Activated gamma-delta T cell (primary cell): ENCODE results near the gene FAM174B.

ENCODE experiments used
- DNase-seq: peaks from one replicate; lab custom pipeline; 2025; lab: John Stamatoyannopoulos, UW

Gene FAM174B

DNA sequence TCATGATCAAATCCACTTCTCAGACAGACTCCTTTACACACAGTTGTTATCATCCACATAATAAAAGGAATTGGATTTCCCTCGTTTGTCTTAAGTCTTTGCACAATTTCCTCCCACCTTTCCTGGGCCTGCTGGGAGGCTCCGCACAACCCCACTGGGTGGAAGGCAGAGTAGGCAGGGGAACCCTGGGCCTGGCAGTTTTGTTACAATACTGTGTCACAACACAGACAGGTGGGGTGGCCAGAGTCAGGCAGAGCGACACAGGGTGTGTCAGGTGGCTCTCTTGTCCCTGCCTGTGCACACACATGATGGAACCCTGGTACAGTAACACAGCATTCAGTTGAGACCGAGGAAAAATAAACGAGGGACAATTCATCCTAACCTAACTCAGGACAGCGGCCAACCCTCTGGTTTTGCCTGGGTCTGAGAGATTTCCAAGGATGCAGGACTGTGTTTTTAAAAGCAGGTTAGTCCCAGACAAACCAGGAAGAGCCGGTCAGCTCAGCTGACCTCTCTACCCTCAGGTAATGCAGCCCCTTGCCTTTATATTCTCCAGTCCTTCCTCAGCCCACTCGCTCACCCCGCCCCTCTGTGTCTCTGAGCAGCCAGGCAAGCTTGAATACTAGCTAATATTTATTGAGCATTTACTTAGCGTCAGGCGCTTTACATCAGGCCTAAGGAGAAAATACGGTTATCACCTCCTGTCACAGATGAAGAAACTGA, 8.8 kb upstream of the FAM174B start:
- DNase-seq: no peak

DNA sequence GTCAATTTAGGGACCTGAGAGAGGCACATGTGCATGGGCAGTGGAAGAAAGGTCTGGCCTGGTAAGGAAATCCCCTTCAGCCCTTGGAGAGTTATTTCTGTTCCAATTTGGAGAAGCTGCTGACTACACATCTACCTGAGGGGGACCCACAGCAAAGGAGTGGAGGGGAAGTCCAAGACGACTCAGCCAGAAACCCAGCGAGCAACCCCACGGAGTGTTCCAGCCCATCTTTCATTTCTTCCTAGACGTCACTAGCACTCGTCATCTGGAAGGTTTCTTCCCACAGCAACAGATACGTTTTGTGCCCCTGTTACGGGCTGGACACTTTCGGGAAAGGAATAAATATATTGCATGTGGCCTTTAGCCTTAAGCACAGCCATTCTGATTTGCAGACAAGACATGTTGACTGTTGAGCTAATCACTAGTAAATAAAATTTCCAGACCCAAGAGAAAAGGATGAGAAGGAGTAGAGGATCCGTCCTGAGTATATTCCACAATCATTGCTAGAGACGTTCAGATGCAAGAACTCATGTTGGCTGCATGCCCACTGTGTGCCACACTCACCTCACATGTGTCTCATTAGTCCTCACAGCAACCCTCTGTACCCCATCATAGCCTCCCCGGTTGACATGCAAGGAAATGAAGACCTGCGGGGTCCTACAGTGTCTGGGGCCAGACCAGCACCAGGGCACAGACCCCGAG, 7.8 kb upstream of the FAM174B start:
- no peak for DNase-seq

DNA sequence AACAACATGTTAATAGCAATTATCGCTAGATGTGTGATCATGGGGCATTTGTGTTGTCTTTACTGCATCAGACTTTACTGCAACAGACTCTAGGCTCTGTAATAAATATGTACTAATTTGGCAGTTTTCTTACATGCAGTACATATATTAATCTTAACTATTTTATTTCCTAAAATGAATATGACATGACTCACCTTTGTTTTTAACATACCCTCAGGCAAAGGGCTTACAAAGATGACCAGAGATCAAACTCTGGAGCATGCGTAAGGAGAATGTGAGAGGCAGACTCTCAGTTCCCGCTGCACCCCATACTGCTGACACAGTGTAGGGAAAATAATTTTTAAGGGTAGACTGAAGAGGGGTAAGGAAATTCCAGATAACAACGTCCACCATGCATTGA, 7.2 kb upstream of the FAM174B start:
- no peak for DNase-seq

DNA sequence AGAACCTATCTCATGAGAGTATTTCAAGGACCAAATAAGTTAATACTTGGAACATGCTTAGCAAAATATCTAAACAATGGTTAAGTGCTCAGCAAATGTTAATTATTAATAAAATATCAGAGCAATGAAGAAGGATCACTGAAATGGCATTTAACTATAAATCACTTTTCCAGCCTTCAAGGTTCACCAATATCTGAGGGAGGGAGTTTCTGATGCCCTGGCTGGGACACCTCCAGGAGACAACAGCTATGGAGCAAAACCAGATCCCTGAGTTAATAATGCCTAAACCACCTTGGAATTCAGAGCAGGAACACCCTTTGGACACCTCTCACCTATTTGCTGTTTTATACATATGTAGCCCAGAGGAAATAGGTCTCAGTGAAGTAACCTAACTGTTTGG, 6.4 kb upstream of the FAM174B start:
- no peak for DNase-seq

GRCh38 chr15:92661069-92661468, 5.5 kb upstream of the FAM174B start:
- DNase-seq: no peak

GRCh38 chr15:92657486-92657885, 1.9 kb upstream of the FAM174B start:
- no peak for DNase-seq

DNA sequence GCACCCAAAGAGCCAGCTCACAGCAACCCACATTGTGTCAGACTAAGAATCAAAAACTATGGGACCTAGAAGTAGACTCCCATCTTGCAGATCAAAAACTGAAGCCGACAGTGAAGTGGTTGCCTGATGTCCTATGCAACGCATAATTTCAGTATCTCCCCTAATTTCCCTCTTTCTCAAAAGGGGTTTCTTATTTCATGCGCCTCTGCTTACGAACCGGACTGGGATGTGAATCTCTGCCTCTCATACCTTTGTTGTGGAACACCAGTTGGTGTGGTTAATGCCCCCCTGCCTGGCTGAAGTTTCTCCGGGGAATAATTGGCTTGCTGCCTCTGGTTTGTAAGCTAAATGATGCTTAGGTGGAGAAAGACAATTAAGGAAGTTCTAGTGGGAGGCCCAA, 514 bp upstream of the FAM174B start:
- no peak for DNase-seq

- no peak for DNase-seq
Measured at GRCh38 chr15:92654662-92655061, 913 bp downstream of the FAM174B start.

DNA sequence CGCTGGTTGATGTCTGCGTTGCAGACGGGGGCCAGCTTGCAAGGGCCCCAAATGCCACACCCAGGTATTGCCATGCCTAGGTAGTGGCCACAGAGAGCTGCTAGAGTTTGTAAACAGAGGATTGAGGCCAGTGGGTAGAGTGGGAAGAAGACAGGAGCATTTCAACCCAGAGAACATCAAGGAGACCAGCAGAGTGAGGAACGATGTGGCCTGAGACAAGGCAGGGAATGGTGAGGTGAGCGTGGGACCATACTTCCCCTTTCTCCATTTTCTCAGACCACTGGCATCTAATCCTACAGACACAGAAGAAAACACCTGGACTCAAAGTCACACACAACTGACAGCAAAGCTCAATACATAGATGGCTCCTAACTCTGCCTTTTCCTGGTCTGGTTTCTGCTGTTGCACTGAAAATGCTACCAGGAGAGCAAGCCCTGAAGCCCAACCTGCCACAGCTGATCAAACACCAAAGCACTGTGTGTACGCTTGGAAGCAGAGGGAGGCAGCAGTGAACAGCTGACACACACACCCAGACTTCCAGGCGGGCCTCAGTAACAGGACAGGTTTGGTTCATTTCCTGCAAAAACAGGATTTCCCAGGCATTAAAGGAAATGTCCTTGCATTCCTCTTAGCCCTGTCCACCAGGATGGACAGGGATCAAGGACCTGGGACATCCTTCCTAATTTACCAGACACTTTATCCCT, 1.6 kb downstream of the FAM174B start:
- DNase-seq: no peak

DNA sequence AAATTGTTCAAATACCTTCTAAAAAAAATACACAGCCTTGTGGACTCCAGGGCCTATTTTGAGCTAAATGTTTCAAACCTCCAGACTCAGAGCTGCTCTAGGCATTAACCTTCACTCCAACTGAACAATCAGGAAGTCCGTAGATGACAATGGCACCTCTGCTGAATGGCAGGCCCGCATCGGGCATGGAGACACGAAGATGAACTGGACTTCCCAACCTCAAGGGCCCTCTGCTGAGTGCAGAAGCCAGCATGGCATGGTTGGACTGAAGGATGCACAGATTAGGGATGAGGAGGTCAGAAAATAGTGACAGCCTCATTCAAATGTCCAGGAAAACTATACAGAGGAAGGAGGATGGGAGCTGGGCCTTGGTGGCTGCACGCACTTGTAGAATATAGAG, 2.2 kb downstream of the FAM174B start:
- DNase-seq: no peak

DNA sequence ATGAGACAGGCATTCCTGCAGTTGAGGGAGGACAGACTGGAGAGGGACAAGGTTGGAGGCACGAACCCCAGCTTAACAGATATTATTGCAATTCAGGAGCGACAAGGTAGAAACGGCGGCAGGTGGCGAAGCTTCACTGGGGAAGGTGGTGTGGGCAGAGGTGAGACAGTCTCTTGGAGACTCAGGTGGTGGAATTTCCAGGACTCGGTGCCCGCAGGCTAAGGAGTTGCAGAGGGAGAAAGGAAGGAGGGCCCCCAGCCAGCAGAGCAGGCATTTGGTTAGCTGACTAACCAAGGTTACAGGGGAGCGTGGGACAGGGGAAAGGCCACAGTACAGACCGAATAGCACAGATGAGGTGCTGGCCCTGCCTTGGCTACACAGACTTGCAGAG, 3.0 kb downstream of the FAM174B start:
- no peak for DNase-seq

GRCh38 chr15:92651877-92652575, 3.5 kb downstream of the FAM174B start:
- no peak for DNase-seq

DNA sequence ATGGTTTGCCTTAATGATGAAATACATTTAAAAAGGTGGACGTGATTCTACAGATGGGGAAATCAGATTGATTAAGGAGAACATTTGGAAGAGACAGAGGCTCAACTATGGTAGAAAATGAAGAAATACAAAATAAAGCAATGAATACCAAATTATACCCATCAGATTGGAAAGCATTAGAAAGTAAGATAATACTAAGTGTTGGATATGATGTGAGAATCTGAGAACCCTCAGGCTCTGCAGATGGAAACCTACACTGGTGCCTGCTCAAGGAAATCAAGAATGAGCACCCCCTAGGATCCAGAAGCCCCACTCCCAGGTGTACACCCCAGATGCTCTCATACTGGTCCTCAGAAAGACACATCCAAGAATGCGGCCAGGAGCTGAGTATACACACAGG, 4.6 kb downstream of the FAM174B start:
- no peak for DNase-seq

DNA sequence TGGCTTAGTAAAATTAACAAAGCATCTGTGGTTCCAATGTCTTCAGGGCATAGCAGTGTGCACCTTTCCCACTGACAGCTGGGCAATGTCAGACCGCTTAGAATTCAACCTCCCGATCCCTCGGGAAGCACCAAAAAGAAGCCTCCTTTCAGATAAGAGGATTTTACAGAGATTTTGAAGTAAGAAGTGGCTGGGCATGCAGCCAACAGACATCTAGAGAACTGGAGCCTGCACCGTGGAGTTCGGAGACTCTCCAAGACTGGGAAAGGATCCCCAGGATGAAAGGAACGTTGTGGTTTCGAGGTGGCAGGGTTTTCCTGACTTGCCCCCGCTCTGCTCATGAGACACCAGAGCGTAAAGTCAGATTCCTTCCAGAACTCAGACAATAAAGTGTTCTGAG, 5.3 kb downstream of the FAM174B start:
- DNase-seq: no peak

DNA sequence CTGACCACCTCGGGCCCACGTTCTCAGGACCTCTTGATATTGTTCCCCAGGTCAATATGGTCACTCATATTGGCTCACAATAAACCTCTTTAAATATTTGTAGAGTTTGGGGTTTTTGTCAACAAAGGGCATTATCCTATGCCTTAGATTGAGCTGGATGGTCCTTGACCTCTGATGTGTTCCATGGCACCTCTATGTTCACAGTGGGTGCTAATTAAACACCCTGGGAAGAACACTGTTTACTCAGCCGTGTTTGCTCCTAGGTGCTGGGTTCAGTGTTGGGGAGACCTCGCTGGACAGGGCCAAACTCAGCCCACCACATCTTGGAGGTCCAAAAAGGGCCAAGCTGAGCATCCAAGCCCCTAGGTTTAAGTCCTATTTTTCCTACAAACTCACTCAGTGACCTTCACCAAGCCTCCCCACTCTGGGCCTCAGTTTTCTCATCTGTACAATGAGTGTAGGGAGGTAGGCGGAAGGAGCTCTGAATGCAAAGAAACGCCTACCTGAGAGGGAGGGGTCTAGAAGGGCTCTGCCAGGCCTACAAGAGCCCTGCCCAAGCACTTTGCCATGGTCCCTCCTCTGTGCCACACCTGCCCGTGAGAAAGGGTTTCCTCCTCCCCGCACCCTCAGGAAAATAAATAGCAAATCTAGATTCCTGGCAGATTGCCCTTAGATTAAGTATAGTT, 7.2 kb downstream of the FAM174B start:
- no peak for DNase-seq

GRCh38 chr15:92647467-92648163, 8.0 kb downstream of the FAM174B start:
- no peak for DNase-seq

DNA sequence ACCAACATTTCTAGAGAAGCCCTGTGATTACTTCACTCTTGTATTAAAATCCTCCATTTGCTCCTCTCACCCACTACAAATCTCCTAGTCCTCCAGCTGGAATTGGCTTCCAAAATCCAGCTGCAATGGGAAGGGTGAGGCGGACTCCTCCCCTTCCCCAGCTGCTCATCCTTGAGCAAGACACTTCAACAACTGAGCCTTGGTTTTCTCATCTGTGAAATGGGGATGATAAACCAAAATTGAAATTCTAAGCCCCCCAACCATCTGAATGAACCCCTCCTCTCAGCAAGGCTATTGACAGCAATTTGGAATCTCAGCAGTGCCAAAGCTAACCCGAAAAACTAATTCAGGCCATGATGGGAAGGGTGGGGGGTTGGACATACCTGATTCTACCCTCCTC, 9.4 kb downstream of the FAM174B start:
- no peak for DNase-seq

DNA sequence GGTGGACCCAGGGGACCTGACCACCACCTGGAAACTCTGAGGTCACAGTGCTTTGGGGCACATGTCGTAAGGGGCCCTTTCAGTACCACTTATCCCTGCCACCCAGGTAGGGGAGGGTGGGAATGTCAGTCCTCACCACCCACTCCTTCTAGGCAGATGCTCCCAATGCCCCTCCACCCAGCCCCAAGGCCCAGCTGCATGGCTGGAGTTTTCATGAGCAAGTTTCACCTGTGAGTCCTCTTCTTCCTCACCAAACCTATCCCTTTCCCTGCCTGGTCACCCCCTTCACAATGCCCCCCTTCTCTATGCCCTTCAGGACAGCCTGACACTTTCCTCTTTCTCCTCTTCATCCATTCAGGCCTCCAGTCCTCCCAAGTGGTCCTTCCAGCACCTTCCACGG, 9.8 kb downstream of the FAM174B start:
- DNase-seq: no peak

- no peak for DNase-seq
Measured at GRCh38 chr15:92645051-92645631, 10.4 kb downstream of the FAM174B start.

GRCh38 chr15:92643849-92644815, 11.4 kb downstream of the FAM174B start:
- DNase-seq: no peak
